NCI-H345 (cell line): ENCODE data around the gene NBPF3.
"Not testable (repeated sequence)": the region's sequence is repeated elsewhere in the genome, so short reads cannot be mapped to it uniquely, and the experiment has no call there.

ENCODE experiments used
- DNase-seq: peaks from one replicate; lab custom pipeline; 2025; lab: John Stamatoyannopoulos, UW

NBPF3 gene

DNA sequence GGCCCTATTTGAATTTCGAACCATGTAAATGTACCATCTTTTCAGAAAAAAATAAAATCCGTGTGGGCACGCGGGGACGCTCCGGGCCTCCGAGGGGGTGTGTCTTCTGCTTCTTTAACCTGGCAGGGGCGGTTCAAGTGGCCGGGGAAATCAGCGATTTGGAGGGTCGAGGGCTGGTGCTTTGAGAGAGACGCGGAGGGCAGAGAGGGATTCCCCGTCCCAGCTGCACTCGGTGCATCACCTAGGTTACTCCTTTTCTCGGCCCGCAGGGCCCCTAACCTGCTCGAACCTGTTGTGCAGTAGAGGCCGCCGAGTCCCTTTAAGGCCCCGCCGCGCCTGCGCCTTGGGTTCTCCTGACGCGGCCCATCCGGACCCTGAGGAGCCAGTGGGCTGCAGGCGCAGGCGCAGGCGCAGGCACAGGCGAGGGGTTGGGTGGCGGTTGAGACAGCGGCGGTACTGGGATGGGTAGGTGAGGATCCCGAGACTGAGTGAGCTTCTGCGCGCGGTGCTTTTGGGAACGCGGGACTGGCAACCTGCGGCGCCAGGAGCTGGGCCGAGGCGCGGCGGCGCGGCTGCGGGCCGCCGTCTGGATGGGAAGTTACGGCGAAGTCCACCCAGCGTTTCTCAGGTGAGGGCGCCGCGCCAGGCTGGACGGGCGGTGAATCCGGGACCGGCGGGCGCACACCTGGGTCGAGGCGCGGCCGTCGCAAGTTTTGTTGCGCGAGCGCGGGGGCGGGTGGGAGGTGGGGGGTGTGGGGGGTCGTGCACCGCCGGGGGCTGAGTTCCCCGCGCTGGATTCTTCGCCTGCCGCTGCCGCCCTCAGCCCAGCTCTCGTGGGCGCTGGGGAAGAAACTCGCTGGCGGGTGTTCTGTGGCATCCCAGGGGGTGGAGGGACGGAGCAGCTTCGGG lies at the start of gene NBPF3:
TSS of gene NBPF3 (plus strand) at position 417 of the 909 bp plus-strand sequence. CDS start 4,950 bp downstream, outside the sequence.
- DNase-seq, result peak; percentile 96

DNA sequence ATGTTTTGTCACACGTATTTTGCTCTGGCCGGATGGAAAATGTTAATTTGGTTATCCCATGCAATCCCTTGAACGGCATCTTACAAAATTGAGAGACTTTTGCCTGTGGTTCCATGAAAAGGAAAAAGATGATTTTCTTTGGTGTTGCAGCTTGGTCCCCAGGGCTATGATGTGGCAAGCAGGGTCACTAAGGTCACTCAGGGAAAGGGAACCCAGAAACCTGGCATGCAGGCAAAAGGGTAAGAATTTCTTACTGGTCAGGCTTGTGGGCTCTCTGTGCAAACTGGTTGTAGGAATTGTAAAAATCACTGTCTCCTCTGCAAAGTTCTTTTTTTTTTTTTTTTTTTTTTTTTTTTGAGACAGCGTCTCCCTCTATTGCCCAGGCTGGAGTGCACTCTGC lies 48.4 kb upstream of the NBPF3 start:
- no peak for DNase-seq

- DNase-seq, result no peak
Observed at GRCh38 chr1:21392587-21393263, 47.2 kb upstream of the NBPF3 start.

- DNase-seq, result no peak
Observed at GRCh38 chr1:21396516-21396915, 43.4 kb upstream of the NBPF3 start.

GRCh38 chr1:21397813-21398188 lies 42.1 kb upstream of the NBPF3 start:
- no peak for DNase-seq

- DNase-seq, result not testable (repeated sequence)
Observed at GRCh38 chr1:21401726-21402346, 38.1 kb upstream of the NBPF3 start.

DNA sequence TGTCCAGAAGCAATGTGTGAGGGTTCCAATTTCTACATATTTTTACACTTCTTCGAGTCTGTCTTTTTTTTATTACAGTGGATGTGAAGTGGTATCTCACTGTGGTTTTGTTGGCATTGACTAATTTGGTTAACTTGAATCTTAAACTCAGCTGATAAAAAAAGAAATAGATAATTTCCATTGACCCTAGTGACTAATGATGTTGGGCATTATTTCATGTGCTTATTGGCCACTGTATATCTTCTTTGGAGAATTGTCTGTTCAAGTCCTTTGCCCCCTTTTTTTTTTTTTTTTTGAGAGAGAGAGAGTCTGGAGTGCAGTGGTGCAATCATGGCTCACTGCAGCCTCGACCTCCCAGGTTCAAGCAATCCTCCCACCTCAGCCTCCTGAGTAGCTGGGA lies 33.3 kb upstream of the NBPF3 start:
- DNase-seq, result no peak

- DNase-seq, result not testable (repeated sequence)
Observed at GRCh38 chr1:21409897-21410296, 30.0 kb upstream of the NBPF3 start.

GRCh38 chr1:21414015-21414414 lies 25.9 kb upstream of the NBPF3 start:
- DNase-seq, result no peak

DNA sequence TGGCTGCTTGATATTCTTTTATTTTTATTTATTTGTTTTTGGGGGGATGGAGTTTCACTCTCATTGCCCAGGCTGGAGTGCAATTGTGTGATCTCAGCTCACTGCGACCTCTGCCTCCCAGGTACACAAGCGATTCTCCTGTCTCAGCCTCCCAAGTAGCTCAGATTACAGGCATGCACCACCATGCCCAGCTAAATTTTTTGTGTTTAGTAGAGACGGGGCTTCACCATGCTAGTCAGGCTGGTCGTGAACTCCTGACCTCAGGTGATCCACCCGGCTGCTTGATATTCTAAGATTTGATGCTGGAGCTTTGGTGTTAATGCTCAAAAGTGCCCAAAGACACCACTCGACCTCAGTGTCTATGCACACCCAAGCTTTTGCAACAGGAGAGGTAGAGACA lies 19.6 kb upstream of the NBPF3 start:
- DNase-seq, result not testable (repeated sequence)

DNA sequence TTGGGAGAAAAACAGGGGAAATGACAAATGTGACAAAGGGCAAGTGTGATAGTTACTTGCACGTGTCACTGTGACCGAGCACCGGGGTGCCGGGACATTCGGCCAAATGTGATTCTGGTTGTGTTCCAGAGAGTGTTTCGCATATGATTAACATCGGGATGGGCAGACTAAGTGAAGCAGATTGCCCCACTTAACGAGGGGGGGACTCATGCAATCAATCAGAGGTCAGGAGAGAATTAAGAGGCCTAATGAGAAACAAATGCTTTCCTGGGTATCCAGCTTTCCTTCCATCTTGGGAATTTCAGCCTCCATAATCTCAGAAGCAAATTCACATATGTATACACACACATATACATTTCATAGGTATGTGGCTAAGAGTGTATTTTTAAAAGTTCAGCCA lies 18.6 kb upstream of the NBPF3 start:
- not testable (repeated sequence) for DNase-seq

DNA sequence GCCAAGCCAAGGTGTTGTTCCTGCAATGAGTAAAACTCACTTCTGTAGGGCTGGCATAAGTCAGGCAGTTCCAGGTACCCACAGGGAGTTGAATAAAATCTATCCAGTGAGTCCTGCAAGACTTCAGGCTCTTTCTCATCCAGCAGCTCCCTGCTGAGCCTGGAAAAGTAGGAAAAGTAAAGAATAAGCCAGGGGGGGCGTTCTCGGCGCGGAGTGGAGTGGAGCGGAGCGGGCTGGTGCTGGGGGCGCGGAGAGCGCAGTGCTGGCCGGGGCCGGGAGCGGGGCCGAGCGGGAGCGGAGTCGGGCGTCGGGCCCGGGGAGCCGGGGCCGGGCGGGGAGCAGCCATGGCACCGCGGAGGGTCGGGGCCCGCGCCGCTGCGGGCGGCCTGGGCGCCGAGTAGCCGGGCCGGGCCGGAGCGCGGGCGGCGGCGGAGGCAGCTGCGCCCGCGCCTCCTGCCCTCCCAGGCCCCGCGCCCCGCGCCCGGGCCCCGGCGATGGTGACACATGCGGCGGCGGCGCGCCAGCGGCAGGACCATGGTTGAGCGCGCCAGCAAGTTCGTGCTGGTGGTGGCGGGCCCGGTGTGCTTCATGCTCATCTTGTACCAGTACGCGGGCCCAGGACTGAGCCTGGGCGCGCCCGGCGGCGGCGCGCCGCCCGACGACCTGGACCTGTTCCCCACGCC lies 12.0 kb upstream of the NBPF3 start:
- DNase-seq, result not testable (repeated sequence)

- DNase-seq, result not testable (repeated sequence)
Observed at GRCh38 chr1:21428481-21429073, 11.4 kb upstream of the NBPF3 start.

- not testable (repeated sequence) for DNase-seq
Observed at GRCh38 chr1:21429210-21429609, 10.7 kb upstream of the NBPF3 start.

GRCh38 chr1:21430875-21431274 lies 9.1 kb upstream of the NBPF3 start:
- not testable (repeated sequence) for DNase-seq

- no peak for DNase-seq
Observed at GRCh38 chr1:21434394-21434793, 5.5 kb upstream of the NBPF3 start.

DNA sequence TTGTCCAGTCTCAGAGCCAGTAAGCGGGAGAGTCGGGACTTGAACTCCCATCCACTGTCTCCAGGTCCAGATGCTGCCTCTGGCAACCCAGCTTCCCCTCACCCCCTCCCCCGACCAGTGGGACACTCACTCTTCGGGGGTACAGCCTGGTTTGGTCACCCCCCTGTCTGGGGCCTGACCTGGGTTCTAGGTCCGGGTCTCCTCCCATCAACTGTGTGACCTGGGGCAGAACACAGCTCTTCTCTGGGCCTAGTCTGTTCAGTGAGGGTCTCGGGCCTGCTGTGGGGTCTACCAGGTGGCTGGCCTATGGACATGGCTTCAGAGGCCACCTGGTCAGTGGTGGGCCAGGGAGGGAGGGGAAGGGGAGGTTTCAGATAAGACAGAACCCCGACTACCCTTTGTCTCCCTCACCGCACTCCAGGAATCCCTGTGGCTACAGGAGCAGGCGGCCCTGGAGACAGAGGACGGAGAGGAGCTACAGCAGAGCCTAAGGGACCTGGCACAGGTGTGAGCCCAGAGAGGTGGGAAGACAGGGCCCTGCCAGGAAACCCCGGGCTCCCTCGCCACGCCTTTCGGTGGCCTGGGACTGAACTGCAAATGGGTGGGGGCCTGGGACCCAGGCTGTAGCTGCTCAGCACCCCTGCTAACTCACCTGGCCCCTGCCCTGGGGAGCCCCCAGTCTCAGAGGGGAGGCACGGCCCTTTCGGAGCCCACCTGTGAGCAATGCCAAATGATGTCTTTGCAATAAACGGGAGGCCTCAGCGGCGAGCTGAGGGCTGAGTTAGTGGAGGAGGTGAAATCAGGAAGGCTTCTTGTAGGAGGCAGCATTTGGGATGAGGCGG lies 4.1 kb upstream of the NBPF3 start:
- DNase-seq, result no peak

- peak; percentile 70 for DNase-seq
Observed at GRCh38 chr1:21436488-21437340, 3.2 kb upstream of the NBPF3 start.

GRCh38 chr1:21437341-21437640 lies 2.6 kb upstream of the NBPF3 start:
- no peak for DNase-seq
